M059J (cell line): ENCODE results near the gene RNF175. TPM values are rescaled to one million over a fixed set of nuclear protein-coding genes. Genes with fewer than 3 reads are reported as not detected.

Experiments used
- DNase-seq: peaks from one replicate; pipeline ENCODE4 v3.0.0-alpha.2; 2012; ENCODE audit warnings: low read depth
- total RNA-seq: library from RNA; depleted of rRNA; stranded (reverse); fragments of >200 nt; shearing (Covaris generic); gene quantifications from 2 replicates; pipeline ENCODE4 v1.2.3, GENCODE V29; 2014

The RNF175 gene
- total RNA-seq, 1 experiment from 2014 or later, result 1.2 TPM

DNA sequence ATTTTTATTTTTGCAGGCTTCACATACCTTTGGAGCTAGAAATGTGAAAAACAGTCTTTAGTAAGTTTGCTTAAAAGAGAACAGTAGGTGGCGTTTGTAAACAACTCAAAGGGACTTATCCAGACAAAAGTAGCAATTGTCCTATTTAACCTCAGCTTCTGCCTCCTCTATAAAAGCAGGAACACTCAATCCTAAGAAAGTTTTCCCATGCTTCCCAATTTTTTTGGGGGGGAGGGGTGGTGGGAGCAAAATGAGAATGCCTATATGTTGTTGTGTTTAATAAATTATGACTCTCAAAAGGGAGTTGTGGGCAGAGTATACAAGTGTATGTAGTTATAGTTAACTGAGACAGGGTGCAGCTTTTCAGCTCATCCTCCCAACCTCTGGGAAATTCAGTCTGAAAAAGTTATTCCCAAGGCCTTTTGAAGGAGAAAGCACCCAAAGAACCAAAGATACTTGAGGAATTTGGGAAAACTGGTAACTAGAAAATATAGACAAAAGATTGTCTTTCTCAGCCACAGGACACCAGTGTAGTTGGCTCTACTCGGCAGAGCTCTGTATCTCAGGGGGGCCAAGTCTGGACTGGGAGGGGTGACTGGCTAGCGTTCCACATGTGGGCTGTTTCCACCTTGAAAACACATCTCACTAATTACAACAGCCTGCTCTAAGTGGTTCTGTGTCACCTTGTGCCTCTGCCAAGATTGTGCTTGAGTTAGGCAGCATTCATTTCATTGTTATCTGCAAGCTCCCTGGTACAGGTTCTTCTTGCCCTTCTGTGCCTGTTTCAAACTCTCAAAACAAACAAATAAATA, 26.3 kb upstream of the RNF175 start:
- peak; percentile 52 for DNase-seq

GRCh38 chr4:153784166-153784699, 24.4 kb upstream of the RNF175 start:
- DNase-seq, result no peak

DNA sequence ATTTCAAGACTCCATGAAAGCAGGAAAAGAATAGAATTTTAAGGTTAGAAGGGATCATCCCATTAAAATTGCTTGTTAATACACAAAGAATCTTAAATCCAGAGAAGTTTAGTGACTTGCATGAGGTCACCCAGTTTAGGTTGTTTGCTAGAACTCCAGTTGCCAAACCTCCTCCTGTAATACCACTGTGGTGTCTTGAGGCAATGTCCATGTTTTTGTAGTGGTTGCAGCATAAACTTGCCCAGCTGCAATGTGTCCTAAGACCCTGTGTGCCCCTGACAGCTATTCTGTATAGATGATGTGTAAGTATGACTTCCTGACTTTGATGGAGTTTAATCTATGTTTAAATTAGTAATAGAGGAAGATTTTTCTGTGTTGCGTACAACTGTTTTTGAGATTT, 22.8 kb upstream of the RNF175 start:
- DNase-seq, result peak; percentile 34

DNA sequence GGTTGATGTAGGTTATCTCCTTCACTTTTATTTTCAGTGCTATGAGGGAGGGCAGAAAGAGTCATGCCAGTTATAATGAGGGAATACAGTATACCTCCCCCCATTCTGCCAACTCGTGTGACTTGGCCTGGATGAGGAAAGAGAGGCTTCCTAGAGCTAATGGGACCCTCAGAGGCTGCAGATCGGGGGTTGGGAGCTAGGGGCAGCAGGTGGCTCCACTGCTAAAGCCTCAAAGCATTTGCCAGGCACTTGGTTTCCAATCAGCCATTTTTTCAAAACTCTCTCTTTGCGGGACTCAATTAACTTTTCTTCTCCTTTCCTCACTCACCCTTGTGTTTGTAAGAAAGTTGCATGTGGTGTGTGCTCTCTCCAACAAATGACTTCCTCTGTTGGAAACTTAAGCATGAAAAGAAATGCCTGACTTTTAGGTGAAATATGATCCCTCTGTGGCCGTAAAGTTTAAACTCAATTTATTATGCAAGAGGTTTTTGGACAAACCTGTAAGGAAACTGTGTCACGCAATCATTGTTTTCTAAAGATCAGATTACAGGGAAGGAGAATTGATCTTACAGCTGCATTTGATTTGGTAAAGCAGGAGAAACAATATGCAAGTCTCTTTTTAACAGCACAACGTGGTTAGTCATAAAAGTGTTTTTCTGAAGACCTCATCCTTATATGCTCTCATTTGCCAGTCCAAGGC, 22.0 kb upstream of the RNF175 start:
- DNase-seq, result peak; percentile 76

- DNase-seq, result no peak
These were observed 21.5 kb upstream of the RNF175 start for GRCh38 chr4:153781280-153781679.

DNA sequence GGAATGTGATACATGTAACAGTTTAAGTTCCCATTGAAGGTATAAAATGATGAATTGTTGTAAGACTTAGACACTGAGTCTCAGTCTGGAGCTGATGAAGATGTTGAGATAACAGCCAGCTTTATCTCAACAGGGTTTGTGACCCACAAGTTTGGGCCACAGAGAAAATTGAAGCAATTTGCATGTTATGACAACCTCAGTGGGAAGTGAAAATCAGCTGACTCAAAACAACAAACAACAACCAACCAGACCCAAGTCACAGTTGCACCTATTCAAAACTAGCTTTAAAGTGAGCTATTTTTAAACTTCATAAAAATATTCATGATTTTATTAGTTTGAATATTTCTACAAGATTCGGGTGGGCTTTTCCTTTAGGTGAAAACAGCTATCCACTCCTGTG, 21.1 kb upstream of the RNF175 start:
- DNase-seq, result no peak

GRCh38 chr4:153780221-153780620, 20.4 kb upstream of the RNF175 start:
- no peak for DNase-seq

- DNase-seq, result no peak
These were observed 18.6 kb upstream of the RNF175 start for GRCh38 chr4:153778383-153778782.

GRCh38 chr4:153777421-153777820, 17.6 kb upstream of the RNF175 start:
- no peak for DNase-seq

DNA sequence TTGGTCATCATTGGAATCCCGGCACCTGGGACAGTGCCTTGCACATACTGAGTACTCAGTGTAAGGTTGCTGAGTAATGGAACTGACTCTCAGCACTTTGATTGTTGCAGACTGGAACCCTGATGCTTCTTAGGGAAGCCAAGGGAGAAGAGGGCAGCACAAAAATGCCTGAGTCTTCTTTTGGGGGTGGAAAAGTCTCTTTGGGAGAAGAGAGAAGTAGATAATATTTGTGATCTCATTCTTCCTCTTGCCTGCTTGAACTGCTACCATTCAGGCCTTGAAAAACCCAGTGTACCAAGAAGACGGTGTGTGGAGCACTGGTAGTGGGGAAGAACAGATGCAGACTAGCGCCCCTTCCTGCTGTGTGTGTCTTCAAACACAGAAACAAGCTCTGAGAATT, 16.8 kb upstream of the RNF175 start:
- DNase-seq, result no peak

DNA sequence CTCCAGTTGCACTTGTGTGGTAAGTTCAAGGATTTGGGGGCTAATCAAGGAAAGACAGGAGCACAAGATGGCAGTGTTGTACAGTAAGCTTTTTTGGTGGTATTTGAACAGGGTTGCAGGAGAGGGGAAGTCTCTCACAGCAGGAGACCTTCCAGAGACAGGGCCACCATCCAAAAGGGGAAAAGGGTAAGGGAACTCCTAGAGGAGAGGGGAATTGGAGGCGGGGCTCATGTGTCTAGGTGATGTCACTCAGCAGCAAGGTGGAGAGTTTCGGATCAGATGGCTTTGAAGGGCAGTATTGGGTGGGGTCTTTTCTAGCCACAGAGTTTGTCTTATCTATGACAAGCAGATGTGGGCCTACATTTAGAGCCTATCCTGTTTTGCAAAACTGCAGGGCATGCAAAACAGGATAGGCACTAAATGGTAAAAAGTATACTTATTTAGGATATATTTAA, 13.4 kb upstream of the RNF175 start:
- DNase-seq, result no peak

DNA sequence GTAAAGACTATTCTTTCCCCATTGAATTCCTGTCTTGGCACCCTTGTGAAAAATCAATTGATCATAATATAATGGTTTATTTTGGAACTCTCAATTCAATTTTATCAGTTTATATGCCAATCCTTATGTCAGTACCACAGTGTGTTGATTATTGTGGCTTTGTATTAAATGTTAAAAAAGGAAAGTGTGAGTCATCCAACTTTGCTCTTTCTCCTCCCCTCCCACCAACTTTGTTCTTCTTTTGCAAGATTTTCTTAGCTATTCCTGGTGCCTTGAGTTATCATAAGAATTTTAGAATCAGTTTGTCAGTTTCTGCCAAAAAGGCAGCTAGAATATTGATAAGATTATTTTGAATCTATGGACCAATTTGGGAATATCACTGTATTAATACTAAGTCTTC, 11.2 kb upstream of the RNF175 start:
- DNase-seq, result peak; percentile 37

DNA sequence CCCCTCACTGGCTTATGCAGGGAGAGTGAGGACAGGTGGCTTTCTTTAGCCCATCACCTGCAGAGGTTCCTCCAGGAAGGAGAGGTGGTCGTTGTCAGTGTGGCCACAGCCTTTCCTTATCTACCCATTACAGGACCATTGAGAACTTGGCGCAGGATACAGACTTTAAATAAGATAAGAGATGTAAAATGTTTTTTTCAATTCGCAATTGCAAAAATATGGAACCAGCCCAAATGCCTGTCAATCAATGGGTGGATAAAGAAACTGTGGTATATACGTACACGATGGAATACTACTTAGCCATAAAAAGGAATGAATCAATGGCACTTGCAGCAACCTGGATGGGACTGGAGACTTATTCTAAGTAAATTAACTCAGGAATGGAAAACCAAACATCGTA, 6.9 kb upstream of the RNF175 start:
- no peak for DNase-seq

DNA sequence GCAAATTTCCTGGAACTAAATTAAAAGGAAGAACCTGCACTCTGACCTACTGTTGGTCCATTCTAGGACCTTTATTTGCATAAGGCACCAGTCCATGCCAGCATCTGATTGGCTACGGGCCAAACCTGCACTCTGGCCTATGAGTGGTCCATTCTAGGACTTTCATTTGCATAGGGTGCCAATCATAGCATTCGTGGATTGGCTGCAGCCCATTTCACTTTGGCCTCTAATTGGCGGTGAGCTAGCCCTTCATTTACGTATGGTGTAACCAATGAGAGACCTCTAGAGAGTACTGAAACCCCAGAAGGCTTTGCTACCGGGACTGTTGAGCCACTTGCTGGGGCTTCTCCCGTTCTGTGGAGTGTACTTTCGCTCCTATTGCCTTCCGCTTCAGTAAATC, 6.1 kb upstream of the RNF175 start:
- no peak for DNase-seq

DNA sequence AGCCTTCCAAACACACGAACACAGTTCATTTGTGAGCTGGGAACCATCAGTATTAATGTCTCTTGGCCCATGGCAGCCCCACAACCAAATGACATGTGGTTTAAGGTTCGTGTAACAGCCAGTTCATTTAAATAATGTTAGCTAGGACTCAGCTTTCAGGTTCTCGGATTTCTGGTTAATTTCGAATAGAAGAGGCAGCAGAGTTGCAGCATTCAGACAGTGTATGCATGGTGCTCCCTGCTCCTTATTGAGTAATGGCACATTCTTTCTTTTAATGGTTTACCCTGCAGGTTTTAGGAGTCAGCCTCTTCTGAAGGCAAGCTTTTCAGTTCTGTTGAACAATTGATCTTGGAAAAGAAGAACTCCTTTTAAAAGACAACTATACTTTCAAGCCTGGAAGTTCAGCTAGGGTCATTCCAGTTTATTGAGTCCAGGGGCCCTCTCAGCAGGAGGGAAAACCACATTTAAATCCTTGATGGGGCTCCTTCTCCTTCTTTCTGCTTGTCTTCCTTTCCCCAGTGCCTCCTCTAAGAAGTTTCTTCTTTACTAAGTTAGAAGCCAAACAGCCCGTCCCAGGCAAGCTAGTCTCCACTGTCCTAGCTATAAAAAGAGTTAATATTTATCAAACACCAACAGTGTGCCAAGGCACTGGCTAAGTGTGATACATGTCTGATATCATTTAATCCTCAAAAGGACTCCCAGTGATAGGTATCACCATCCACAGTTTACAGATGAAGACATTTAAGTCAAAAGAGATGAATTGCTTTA, 5.0 kb upstream of the RNF175 start:
- DNase-seq, result peak; percentile 22

- DNase-seq, result no peak
These were observed 3.6 kb upstream of the RNF175 start for GRCh38 chr4:153763404-153763803.

DNA sequence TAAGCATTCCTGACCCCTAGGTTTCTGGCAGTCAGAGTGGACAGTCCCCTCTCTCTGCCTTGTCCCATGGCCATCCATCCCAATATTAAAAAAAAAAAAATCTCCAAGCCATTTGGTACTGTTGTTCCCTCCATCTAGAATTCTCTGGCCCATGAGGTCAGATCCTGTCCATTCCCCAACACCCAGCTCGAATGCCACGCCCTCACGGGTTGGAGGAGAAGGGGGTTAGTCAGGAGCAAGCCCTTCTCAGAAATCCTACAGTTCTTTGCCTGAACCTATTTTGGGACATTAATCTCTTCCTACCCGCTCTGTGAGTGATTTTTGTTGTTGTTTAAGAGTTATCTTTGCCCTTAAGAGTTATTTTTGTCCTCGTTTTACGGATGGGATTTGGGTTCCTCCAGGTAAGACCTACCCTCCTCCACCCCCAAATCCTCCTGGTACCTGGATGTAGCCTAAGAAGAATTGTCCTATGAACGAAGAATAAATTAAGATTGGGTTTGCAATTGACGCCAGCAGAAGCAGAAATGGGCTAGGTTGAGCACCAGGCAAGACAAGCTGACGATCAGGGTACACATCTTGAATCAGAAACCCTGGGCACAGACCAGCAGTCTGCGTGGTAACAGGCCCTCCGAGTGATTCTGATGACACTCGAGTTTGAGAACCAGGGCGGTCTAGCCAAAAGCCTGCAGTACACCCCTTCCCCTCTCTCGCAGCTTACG, 977 bp downstream of the RNF175 start:
- DNase-seq, result no peak

DNA sequence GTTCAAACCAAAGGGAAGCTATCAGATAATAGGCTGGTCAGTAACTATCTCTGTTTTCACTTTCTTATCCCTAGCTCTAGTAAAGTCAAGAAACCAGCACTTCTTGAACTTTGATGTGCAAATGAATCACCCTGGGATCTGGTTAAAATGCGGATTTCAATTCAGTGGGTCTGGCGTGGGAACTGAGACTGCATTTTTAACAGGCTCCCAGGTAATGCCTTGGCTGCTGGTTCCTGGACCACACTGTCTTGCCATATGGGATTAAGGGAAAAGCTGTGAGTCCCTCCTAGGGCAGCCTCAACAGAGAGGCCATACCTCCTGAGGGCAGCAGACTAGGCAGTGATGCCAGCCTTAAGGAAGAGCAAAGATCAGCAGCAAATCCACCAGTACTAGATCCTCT, 1.7 kb downstream of the RNF175 start:
- no peak for DNase-seq

DNA sequence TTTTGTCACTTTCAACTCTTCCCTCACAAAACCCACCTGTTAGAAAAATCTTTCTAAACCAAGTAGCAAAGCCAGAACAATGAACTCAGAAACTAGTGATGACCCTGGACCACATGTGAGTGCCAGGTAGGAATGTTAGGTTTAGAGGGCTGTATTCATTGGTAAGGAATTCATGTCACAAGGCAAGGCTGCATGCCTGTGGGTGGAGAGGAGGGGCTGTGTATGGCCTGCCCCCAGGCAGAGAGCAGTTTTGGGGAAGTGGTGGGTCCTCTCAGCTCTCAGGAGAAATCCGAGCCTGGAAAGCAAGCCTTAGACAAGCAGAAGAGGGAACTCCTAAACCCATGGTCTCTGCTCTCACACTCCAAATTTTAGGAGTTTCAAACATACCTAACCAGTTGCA, 2.4 kb downstream of the RNF175 start:
- DNase-seq, result peak; percentile 61

- DNase-seq, result no peak
These were observed 4.6 kb downstream of the RNF175 start for GRCh38 chr4:153755186-153755585.

DNA sequence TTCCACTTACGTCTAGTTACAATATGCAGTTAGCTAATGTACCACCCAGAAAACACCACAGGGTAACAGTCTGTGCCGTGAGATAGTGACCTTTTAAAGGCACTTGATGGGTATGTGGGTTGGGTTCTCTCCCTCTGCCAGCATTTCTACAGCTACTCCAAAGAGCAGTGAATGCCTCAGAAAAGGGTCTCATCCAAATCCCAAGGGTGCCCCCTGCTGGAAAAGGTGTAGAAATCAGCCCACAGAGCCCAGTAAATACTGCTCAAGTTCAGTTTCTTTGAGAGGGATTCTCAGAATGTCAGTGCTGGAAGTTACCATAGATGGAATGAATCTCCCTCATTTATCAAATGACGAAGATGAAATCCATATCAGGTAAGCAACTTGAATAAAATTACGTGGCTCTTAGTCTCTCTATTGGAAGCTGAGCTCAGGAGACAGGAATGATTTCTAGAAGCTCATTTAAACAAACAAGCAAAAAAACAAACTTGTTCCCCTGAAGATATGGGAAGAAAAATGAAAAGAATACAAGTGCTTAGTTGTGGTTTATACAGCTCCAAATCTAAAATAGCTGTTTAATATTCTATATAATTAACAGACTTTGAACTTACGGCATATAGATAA, 9.5 kb downstream of the RNF175 start:
- peak; percentile 80 for DNase-seq
